ENCODE results near the gene POLR1D.

The POLR1D gene

DNA sequence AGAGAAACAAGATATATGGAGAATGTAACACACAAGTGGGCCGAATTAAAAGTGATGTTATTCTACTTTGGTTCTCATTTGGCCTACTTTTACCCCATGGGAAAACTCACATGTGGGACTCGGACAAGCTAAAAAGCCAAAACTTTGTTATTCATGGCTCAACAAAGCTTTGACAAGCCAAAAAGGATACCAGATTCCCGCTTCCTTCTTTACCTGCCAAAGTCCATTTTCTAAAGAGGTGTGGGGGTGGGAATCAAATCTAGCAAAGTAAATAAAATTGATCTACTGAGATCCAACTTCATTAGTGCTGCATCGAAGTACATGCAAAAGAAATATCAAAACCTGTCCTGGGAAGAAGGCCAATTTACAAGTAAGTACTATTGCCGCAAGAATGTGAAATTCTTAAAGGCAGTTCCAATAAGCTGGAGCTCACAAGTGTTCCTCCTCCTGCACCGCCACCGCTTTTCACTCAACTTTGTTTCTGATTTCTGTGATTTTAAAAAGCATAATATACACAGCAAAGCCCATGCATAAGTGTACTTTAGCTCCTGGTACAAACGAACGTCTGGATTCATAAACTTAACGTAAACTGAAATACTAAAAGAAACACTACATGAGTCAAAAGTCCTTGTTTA is 2.5 kb upstream of the POLR1D start:
- TF ChIP-seq POLR2AphosphoS5 (IDR thresholded peaks at IDR 0.05; ENCODE audit: low read depth): no peak
- TF ChIP-seq, protein P1, sequence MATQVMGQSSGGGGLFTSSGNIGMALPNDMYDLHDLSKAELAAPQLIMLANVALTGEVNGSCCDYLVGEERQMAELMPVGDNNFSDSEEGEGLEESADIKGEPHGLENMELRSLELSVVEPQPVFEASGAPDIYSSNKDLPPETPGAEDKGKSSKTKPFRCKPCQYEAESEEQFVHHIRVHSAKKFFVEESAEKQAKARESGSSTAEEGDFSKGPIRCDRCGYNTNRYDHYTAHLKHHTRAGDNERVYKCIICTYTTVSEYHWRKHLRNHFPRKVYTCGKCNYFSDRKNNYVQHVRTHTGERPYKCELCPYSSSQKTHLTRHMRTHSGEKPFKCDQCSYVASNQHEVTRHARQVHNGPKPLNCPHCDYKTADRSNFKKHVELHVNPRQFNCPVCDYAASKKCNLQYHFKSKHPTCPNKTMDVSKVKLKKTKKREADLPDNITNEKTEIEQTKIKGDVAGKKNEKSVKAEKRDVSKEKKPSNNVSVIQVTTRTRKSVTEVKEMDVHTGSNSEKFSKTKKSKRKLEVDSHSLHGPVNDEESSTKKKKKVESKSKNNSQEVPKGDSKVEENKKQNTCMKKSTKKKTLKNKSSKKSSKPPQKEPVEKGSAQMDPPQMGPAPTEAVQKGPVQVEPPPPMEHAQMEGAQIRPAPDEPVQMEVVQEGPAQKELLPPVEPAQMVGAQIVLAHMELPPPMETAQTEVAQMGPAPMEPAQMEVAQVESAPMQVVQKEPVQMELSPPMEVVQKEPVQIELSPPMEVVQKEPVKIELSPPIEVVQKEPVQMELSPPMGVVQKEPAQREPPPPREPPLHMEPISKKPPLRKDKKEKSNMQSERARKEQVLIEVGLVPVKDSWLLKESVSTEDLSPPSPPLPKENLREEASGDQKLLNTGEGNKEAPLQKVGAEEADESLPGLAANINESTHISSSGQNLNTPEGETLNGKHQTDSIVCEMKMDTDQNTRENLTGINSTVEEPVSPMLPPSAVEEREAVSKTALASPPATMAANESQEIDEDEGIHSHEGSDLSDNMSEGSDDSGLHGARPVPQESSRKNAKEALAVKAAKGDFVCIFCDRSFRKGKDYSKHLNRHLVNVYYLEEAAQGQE (IDR thresholded peaks at IDR 0.05; ENCODE audit: insufficient replicate concordance, low read depth): no peak
- TF ChIP-seq, protein P2, sequence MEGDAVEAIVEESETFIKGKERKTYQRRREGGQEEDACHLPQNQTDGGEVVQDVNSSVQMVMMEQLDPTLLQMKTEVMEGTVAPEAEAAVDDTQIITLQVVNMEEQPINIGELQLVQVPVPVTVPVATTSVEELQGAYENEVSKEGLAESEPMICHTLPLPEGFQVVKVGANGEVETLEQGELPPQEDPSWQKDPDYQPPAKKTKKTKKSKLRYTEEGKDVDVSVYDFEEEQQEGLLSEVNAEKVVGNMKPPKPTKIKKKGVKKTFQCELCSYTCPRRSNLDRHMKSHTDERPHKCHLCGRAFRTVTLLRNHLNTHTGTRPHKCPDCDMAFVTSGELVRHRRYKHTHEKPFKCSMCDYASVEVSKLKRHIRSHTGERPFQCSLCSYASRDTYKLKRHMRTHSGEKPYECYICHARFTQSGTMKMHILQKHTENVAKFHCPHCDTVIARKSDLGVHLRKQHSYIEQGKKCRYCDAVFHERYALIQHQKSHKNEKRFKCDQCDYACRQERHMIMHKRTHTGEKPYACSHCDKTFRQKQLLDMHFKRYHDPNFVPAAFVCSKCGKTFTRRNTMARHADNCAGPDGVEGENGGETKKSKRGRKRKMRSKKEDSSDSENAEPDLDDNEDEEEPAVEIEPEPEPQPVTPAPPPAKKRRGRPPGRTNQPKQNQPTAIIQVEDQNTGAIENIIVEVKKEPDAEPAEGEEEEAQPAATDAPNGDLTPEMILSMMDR (IDR thresholded peaks at IDR 0.05; ENCODE audit: insufficient read depth, low read length): no peak
- no peak for TF ChIP-seq GABPA (IDR thresholded peaks at IDR 0.05; ENCODE audit: low read depth)
- no peak for TF ChIP-seq SPI1 (IDR thresholded peaks at IDR 0.05; ENCODE audit: borderline replicate concordance, low read depth)
- Histone ChIP-seq H3K27ac (replicated peaks) (no peak overlapping the region), H3K27me3 (ENCODE audit: insufficient read depth, poor library complexity, severe bottlenecking) (no peaks in the 10 kb centered on the region), H3K4me3 (replicated peaks; ENCODE audit: insufficient read depth, low read length) (peak overlapping the region; percentile 87)
- no peak for DNase-seq (ENCODE audit: low read depth in 1 of 2, low spot score in 1 of 2)

DNA sequence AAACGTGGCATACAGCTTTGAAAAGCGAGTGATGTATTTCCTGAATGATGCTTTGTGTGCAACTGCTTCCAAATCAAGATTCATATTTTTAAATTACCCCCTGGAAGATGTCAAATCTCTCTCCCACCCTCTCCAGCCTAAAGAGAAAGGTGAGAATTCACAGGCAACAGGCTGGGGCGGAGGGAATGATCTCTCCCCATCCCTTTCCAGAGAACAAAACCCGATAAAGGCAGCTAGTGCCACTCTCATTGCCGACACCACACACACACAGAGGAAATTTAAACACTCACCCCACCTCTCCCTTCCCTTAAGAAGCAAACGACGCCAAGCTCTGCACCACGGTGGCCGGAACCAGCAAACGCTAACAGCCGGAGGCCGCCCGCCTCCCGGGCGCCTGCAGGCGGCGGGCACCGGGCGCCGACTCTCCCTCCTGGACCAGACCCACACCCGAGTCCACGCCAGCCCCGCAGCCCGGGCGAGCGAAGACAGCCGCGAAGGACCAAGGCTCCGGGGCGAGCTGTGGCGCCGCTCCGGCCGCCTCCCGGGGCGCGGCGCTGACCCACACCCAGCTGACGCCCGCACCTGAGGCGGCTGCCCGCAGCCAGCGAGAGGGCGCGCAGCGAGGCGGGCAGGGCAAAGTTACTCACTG is 1.8 kb upstream of the POLR1D start:
- Histone ChIP-seq H3K27me3 (ENCODE audit: insufficient read depth, poor library complexity, severe bottlenecking) (no peaks in the 10 kb centered on the region), H3K4me3 (replicated peaks; ENCODE audit: insufficient read depth, low read length) (peak overlapping the region; percentile 87), H3K27ac (replicated peaks) (no peak overlapping the region)
- TF ChIP-seq, protein P1 (IDR thresholded peaks at IDR 0.05; ENCODE audit: insufficient replicate concordance, low read depth): peak; percentile 11
- TF ChIP-seq, protein P2 (IDR thresholded peaks at IDR 0.05; ENCODE audit: insufficient read depth, low read length): no peak
- TF ChIP-seq POLR2AphosphoS5 (IDR thresholded peaks at IDR 0.05; ENCODE audit: low read depth) (no peak), SPI1 (IDR thresholded peaks at IDR 0.05; ENCODE audit: borderline replicate concordance, low read depth) (no peak), GABPA (IDR thresholded peaks at IDR 0.05; ENCODE audit: low read depth) (no peak)
- DNase-seq (ENCODE audit: low read depth in 1 of 2, low spot score in 1 of 2): peak in 1 of 2 experiments; percentile 56

DNA sequence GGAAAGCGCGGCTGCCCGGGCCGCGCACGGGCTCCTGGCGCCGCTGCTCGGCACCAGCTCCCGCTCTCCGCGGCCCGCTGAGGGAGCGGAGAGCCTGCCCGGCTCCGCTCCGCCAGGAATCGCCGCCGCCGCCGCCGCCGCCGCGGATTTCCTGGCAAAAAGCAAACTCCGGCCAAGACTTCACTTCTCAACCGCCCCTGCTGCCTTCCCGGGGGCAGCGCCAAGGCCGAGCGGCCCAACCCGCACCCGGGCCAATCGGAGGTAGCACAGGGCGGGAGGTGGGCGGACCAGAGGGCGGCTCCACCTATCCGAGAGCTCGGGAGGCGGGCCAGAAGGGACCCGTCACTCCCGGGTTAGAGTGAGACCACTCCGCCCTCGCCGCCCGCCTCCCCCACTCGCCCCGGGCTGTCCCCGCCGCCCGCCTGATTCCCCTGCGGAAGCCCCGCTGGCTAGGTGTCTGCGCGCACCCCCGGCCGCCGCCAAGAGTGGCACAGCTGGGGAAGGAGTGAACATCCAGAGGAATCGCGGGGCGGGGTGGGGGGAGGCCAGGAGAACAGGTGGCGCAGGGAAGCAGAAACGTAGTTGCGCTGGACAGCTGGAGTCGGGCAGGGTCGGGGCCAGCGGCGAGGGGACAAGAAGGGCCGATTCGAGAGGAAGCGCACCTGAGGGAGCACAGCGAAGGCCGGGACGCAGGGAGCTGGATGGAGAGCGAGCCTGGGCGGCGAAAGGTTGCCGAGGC is 1.1 kb upstream of the POLR1D start, which contains the start of gene LNX2:
Gene LNX2, minus strand, starts transcription at position 153 of the 739 bp plus-strand sequence. CDS start 38,826 bp downstream, outside the sequence.
- TF ChIP-seq GABPA (IDR thresholded peaks at IDR 0.05; ENCODE audit: low read depth) (peak; percentile 41; the same call in 1 of the 2 replicates), SPI1 (IDR thresholded peaks at IDR 0.05; ENCODE audit: borderline replicate concordance, low read depth) (no peak; the same call in 1 of the 2 replicates), POLR2AphosphoS5 (IDR thresholded peaks at IDR 0.05; ENCODE audit: low read depth) (peak; percentile 45)
- TF ChIP-seq, protein P1 (IDR thresholded peaks at IDR 0.05; ENCODE audit: insufficient replicate concordance, low read depth): no peak
- TF ChIP-seq, protein P2 (IDR thresholded peaks at IDR 0.05; ENCODE audit: insufficient read depth, low read length): no peak
- H3K27me3 ChIP-seq (ENCODE audit: insufficient read depth, poor library complexity, severe bottlenecking): no peaks in the 10 kb centered on the region
- DNase-seq (ENCODE audit: low read depth in 1 of 2, low spot score in 1 of 2): peak; percentile 82 to 99
- H3K27ac ChIP-seq (replicated peaks): peak within 1 kb of the TSS; percentile 90
- peak within 1 kb of the TSS; percentile 87 for H3K4me3 ChIP-seq (replicated peaks; ENCODE audit: insufficient read depth, low read length)
